Subcutaneous adipose tissue (tissue), 4 donors: Measurements from ENCODE around the gene CRY2. TPM values are rescaled to one million over a fixed set of nuclear protein-coding genes. Genes with fewer than 3 reads are reported as not detected.

ENCODE experiments used
- total RNA-seq, 4 donors: library from RNA; depleted of rRNA; stranded (reverse); fragments of >200 nt; gene quantifications; one replicate each; pipeline ENCODE4 v1.1.0, GENCODE V29; 2016
- TF ChIP-seq, protein P1 (sequence below): fragments of 450-650 bp; IDR thresholded peaks from one replicate; pipeline ENCODE4 v1.5.1; 2016; ENCODE audit warnings: low read depth, mild to moderate bottlenecking, control low read depth, antibody characterized with exemption, moderate library complexity

Gene CRY2
- total RNA-seq, 4 donors from 2014 or later = 28.0 to 84.2 (median 39.4) TPM

DNA sequence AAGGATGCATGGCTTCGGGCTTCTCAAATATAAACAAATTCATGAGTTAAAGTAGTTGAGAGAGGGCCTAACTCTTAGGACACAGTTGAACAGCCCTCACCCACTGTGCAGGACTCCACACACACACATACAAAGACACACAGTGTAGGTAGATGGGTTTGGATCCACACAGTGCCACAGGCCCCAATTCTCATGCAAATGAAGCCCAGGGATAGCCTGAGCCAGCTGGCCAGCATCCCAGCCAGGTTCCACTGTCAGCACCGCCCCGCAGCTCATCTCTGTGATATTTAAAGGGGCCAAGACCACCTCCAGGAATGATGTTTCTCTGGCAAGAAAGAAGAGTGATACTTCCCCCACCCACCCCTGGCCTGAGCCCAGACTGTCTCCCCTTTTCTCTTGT, 30.7 kb upstream of the CRY2 start:
- TF ChIP-seq, protein P1, sequence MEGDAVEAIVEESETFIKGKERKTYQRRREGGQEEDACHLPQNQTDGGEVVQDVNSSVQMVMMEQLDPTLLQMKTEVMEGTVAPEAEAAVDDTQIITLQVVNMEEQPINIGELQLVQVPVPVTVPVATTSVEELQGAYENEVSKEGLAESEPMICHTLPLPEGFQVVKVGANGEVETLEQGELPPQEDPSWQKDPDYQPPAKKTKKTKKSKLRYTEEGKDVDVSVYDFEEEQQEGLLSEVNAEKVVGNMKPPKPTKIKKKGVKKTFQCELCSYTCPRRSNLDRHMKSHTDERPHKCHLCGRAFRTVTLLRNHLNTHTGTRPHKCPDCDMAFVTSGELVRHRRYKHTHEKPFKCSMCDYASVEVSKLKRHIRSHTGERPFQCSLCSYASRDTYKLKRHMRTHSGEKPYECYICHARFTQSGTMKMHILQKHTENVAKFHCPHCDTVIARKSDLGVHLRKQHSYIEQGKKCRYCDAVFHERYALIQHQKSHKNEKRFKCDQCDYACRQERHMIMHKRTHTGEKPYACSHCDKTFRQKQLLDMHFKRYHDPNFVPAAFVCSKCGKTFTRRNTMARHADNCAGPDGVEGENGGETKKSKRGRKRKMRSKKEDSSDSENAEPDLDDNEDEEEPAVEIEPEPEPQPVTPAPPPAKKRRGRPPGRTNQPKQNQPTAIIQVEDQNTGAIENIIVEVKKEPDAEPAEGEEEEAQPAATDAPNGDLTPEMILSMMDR = no peak

DNA sequence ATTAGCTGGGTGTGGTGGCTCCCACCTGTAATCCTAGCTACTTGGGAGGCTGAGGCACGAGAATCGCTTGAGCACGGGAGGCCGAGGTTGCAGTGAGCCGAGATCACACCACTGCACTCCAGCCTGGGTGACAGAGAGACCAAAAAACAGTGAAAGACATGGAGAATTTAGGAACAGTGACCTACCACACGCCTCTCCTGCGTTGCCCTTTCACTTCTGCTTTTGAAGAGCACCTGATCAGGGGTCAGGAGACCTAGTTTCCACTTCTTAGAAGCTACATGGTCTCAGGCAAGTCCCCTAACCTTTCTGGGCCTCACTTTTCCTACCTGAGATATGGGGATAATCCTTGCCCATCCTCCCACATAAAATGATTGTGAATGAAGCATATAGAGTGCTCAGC, 30.1 kb upstream of the CRY2 start:
- TF ChIP-seq, protein P1 = no peak

GRCh38 chr11:45818961-45819605, 28.2 kb upstream of the CRY2 start:
- TF ChIP-seq, protein P1 = no peak

DNA sequence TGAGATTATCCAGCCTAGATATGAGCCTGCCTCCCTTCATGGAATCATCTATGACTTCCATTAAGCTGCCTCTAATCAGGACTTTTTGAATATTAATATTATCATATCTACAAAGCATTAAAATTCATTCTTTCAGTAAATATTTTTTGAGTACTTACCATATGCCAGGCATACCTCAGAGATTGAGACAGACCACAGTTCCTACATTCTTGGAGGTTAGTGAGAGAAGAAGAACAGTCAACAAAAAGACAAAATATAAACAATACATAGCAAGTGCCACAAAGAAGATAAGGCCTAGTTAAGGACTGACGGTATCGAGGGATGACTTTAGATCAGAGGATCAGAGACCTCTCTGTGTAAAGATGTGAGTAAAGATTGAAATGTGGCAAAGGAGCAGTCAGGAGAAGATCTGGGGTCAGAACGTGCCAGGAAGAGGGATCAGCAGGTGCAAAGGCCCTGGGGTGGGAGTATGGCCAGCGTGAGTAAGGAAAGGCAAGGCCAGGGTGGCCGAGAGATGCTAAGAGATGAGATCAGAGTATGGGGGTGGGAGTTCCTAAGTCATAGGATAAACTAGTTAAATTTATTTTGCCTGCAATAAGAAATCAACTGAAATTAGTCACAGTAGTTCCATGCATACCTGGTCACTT, 26.9 kb upstream of the CRY2 start:
- TF ChIP-seq, protein P1 = no peak

GRCh38 chr11:45827123-45827522, 20.2 kb upstream of the CRY2 start:
- TF ChIP-seq, protein P1 = no peak

DNA sequence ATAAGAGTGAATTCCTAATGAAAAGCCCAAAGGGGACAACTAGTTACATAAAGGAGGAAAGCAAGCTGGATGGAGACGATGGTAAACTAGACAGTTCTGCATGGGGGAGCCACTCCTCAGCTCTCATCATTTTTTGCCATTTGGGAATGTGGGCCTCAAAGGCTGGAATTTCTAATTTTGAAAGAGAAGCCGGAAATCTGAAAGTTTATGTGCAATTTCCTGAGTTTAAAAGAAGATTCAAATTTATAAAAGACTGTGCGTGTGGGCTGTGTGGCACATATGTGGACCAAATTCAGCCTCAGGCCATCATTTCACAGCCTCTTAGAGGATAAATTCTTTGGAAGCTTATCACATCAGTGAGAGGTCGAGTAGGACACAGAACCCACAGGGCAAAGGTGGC, 18.3 kb upstream of the CRY2 start:
- TF ChIP-seq, protein P1 = no peak

- TF ChIP-seq, protein P1 = no peak
Measured at GRCh38 chr11:45830596-45830995, 16.7 kb upstream of the CRY2 start.
